HG03571 (cell line): ENCODE measurements around the gene IPO7.
"Not testable (repeated sequence)": the region's sequence is repeated elsewhere in the genome, so short reads cannot be mapped to it uniquely, and the experiment has no call there.

Source experiments
- ATAC-seq: cut with Tn5 transposase; IDR thresholded peaks from one replicate; pipeline ENCODE4 v1.9.1; 2021; ENCODE audit not compliant: unreplicated experiment

Gene IPO7

DNA sequence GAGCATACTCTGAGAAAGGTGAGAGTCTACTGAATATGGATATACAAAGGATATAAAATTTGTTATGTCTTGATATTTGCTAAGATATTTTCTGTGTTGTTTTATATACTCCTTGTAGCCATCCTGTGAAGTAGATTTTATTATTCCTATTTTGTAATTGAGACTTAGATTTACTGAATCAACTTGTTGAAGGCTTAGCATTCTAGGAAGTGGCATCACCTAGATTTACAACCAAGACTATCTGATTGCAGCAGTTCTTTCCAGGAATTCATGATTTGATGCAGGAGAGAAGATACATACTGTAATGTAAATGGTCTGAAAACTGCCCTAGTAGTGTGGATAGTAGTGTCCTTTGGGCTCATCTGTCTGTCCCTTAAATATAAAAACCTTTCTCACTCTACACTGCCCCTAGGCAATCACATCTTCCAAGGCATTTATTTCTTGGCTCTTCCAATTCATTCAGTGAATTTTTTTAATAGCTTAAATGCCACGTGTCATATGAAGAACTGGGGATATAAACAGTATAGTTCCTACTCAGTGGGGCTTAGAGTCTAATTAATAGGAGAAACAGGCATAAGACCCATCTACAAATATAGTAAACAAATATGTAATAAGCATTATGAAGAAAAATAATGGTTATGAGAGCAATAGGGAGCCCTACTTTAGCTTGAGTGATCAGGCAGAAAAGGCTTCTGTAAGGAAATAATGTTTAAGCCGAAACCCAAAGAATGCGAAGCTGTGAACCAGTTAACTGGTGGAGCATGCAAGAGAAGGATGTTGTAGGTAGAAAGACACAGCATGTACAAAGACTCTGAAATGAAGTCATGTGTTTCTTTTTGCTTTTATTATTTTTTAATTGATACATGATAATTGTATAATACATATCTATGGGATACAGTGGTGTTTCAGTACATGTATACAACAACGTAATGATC lies 13.6 kb downstream of the IPO7 start:
- ATAC-seq: no peak

DNA sequence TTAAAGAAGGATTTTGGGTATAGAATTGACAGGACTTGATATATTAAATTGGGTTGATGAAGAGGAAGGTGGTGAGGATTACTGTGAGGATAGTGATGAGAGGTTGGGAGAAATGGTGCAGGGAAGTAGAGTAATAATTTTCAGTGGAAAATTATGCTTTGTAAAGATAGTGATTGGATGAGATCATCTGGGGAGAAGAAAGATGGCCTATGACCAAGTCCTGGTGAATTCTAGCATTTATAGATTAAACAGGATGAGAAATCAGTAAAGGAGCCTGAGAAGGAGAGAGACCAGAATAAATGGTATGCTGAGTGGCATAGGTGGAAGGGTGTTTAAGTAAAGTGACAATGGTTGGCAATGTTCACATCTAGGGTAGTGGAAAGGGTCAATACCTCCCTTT lies 15.0 kb downstream of the IPO7 start:
- ATAC-seq: no peak

DNA sequence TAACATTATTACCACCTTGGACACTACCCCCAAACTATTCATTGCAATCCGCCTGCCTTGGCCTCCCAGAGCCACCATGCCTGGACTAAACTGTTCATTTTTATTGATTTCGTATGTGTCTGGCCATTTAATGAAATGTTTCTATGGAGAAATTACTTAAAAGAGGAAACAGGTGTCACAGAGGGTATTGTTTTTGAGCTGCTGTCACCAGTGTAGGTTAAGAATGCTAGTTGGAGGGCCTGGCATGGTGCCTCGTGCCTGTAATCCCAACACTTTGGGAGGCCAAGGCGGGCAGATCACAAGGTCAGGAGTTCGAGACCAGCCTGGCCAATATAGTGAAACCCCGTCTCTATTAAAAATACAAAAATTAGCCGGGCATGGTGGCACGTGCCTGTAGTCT lies 17.4 kb downstream of the IPO7 start:
- ATAC-seq: not testable (repeated sequence)

DNA sequence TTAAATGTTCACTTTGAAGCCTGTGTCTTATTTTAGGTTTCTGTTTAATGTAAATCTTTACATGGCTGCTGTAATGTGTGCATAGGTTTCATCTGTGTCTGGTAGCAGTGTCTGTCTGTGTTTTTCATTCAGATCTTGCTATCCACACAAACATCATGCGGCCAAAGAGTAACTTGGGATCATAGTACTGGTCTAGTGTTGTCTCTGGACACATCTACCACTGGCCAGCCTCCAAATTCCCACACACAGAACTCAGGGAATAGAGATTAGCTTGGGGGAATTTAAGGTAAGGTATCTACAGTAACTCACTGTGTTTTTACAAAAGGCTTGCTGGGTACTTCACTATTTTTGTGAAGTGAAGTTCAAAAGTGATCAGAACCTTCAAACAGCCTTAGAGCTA lies 44.3 kb downstream of the IPO7 start:
- ATAC-seq: no peak

DNA sequence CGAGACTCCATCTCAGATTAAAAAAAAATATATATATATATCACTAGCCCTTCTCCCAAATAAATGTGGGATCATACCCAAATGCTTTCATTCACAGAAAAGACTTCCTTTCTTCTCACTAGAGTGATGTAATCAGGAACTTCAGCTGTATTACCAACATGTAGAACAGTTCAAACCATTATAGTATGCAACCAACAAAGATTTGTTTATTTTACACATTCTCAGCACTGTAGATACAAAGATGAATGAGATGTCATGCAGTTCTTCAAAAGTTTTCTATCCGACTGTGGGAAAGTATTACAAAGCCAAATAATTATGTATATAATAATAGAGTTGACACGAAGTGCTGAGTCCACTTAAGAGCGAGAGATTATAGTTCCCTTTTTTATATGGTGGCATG lies 54.2 kb downstream of the IPO7 start:
- ATAC-seq: no peak

DNA sequence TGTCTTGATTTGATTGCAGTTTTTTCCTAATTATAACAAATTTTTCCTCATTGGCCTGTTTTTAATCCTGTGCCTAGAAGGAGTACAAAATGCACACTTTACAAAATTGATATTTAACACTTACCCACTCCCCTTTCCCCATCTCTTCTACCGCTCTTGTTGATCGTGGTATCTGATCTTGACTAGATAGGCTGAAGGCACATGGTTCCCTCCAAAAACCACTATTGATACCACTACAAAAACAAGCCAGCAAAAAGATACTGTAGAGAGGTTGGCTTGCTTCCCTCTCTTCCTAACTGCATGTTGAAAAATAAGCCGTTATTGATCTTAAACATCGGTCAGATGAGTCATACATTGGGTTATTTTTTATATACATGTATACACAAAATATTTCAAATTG lies 61.8 kb downstream of the IPO7 start:
- no peak for ATAC-seq

DNA sequence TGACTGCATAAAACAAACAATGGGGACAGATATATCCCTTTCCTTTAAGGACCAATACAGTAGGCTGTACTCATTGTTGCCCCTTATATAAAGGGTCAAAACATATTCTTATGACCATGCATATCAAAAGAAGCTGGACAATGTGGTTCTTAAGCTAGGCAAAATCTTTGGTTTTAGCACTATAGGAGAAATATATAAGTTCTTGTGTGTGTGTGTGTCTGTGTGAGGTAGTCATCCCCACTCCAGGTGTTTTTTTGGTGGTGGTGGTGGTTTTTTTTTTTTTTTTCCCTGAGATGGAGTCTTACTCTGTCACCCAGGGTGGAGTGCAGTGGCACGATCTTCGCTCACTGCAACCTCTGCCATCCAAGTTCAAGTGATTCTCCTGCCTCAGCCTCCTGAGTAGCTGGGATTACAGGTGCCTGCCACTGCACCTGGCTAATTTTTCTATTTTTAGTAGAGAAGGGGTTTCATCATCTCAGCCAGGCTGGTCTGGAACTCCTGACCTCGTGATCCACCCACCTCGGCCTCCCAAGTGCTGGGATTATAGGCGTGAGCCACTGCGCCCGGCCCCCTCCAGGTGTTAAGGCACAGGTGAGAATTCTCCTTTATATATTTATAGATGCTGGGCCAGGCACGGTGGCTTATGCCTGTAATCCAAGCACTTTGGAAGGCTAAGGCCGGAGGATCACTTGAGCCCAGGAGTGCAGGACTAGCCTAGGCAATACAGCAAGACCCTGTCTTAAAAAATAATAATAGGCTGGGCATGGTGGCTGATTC lies 64.3 kb downstream of the IPO7 start:
- ATAC-seq: no peak

- not testable (repeated sequence) for ATAC-seq
These were observed 67.6 kb downstream of the IPO7 start for GRCh38 chr11:9452023-9452422.

- no peak for ATAC-seq
These were observed 71.3 kb downstream of the IPO7 start for GRCh38 chr11:9455722-9456121.

DNA sequence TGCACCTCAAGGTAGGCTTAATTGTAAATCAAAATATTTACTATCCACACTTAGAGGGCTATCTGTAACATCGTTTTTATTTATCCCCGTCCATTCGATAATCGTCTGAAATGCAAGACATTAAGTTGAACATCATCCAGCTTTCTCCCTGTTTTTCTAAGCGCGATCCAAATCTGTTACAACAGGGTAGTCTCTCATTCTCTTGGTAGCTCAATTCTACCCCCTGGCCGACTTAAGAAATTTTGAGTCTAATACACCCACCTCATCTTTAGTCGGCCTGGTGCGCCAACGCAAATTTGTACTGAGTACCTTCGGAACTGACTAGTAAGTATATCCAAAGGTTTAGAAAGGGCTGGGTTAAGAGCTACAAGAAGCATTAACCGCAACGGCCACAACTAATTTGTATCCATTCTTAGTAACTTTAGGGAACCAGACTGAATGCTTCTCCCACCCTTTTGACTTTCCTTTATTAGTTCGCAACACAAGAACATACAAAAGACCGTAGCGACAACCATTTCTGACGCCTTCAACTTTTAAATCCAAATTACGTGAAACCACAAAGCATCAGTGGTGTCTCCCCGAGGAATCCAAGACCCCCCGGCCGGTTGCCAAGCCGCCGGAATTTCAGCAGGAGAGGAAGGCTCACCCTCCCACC lies 75.3 kb downstream of the IPO7 start:
- no peak for ATAC-seq

DNA sequence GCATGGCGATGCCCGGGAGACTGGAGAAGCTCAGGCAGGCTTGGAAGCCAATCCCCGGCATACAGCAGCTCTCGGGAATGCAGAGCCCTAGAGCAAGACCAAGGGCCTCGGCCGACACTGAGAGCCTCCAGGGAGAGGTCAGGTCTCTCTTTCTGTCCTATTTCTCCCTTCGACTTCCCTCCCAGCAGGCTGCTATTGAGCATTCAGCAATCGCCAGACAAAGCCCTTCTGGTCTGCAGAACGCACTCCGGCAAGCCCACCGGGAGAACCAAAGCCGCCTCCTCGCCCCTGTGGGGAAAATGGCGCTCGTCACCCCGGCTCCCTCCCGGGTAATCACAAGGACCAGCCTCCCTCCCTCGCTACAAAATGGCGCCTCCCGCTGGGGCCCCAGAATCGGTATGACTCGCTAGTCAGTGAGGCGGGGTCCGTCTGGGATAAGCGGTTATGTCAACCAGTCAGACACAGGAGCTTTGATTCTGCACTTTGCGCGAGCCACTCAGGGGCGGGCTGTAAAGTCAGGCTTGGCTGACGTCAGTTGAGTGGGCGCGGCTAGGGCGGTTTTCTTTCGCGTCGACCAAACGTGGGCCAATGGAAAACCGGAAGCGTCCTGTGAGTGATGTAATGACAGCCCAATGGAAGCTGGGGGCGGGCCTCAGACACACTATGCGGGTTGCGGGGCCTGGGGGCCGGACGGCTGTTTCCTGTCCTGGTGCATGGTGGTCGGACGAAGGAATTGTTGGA lies 76.0 kb downstream of the IPO7 start, which contains the start of gene ZNF143:
ZNF143 (plus strand) TSS at position 691 of the 741 bp plus-strand sequence. CDS start 10,297 bp downstream, outside the sequence.
- peak; percentile 86 for ATAC-seq

DNA sequence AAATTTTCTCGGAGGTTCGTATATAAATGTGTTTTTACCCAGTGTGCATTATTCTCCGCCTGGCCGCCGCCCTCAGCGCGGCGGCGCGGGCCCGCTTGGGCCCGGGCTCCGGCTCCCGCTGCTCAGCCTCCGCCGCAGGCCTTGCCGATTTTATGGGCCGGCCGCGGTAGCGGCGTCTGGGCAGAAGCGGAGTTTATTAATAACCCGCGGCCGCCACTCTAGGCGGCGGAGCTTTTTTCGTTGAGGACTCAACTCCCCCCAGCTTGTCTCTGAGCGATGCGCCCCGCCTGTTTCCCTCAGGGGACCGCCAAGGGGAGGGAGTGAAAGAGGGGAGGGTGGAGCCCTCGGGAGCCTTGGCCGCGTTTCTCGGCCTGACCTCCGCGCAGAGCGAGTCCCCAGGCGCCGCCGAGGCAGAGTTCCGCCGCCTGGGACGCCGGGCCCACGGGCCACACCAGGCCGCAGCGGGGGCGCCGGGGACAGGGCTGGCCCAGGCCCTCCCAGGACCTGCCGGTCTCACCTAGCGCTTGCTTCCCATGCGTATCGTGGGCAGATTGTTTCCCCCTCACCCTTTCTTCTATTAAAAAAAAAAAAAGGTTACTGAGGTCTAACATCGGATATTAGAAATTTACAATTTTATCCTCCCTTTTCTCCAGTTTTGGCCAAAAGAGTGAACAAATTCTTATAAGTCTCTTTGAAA lies 76.8 kb downstream of the IPO7 start:
- ATAC-seq: peak; percentile 48

DNA sequence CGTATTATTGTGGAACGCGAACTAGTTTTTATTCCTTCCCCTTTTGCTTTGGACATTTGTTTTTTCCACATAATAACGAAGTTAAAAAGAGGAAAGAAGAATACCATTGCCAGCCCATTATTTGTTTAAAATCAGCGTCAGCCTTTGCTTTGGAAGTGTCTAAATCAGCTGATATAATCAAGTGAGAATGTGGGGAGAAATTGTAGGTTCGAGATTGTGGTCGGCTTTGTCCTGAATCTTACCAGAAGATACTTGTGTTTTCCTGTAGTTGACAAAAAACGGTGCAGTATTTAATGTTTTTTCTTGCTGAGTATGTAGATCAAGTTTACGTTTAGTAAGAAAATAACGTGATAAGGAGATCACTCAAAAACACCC lies 77.3 kb downstream of the IPO7 start:
- ATAC-seq: no peak

DNA sequence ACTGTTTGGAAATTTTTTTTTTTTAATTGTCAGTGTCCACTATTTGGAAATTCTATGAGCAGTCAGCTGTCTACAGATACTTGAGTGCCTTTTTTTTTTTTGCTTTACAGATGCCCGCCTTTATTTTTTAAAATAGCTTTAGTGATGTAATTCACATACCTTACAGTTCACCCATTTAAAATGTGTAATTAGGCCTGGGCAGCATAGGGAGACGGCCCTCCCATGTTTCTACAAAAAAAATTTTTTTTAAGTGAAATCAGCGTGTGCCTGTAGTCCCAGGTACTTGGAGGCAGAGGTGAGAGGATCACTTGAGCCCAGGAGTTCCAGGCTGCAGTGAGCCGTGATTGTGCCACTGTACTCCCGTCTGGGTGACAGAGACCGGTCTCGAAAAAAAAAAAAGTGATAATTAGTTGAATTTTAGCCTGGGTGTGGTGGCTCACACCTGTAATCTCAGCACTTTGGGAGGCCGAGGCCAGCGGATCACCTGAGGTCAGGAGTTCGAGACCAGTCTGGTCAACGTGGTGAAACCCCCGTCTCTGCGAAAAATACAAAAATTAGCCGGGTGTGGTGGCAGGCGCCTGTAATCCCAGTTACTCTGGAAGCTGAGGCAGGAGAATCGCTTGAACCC lies 77.8 kb downstream of the IPO7 start:
- ATAC-seq: no peak

DNA sequence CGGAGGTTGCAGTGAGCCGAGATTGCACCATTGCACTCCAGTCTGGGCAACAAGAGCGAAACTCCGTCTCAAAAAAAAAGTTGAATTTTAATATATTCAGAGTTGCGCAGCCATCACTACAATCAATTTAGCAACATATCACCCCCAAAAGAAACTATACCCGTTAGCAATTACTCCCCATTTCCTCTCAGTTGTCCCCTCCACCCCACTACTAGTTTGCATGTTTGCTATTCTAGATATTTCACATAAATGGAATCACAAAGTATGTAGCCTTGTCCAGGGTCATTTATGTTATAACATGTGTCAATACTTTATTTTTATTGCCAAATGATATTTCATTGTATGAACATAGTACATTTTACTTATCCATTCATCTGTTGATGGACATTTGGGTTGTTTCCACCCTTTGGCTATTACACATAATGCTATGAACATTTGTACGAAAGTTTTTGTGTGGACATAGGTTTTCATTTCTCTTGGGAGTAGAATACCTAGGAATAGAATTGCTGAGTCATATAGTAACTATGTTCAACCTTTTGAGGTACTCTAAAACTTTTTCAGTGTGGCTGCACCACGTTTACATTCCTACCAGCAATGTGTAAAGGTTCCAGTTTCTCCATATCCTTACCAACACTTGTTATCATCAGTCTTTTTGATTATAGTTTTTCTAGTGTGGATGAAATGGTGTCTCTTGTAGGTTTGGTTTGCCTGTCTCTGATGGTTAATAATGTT lies 78.5 kb downstream of the IPO7 start:
- no peak for ATAC-seq

DNA sequence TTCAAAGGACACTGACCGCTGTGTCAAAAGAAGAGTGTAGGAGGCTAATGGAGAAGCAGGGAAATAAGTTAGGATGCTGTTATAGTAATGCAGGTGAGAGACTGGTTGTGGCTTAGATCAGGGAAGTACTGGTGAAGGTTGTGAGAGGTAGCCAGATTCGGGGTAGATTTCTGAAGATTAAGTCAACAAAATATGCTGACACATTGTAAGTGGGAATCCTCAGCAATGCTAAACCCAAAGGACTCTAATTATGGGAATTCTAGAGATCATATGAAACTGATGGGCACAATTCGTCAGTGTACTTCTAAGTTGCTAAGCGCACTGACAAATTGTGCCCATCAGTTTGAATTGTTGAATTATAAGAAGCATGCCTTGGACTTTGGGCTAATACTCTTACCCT lies 86.3 kb downstream of the IPO7 start:
- no peak for ATAC-seq

GRCh38 chr11:9473408-9473807 lies 89.0 kb downstream of the IPO7 start:
- no peak for ATAC-seq

- no peak for ATAC-seq
These were observed 95.4 kb downstream of the IPO7 start for GRCh38 chr11:9479899-9480298.
